ENCODE measurements around the gene EVX2. TPM values are rescaled to one million over a fixed set of nuclear protein-coding genes. Genes with fewer than 3 reads are reported as not detected.

The EVX2 gene
- total and polyA plus RNA-seq, 10 donors: not detected

- DNase-seq: no peak
- Histone ChIP-seq H3K4me3 (peak overlapping the region in 1 of 8 donors; percentile 31), H3K27ac (no peak overlapping the region), H3K27me3 (replicated peaks in 1 of 7) (peaks cover 33 to 100% (median 100%) of the 10 kb centered on the region in 7 donors), H3K36me3 (peaks cover 0 to 3% (median 0%) of the 10 kb centered on the region in 6 donors), H3K4me1 (peaks cover 0 to 64% (median 35%) of the 10 kb centered on the region in 6 donors), H3K9me3 (peaks cover 0 to 55% (median 4%) of the 10 kb centered on the region in 8 donors)
- TF ChIP-seq CTCF (IDR thresholded peaks at IDR 0.05 in 8 of 11, conservative IDR thresholded peaks at IDR 0.05 in 3 of 11) (no peak), POLR2AphosphoS5 (IDR thresholded peaks at IDR 0.05) (no peak), POLR2A (IDR thresholded peaks at IDR 0.05) (no peak)
- intact Hi-C loops (cut with DNase I; ENCODE audit: low total_unique reads): no loop called here
- 4 to 9% (median 8%) methylated on average over 10 of the region's 10 CpGs for WGBS, 5 donors
Measured at GRCh38 chr2:176082525-176082823, 1.3 kb downstream of the EVX2 start.

GRCh38 chr2:176081837-176082524 lies 1.8 kb downstream of the EVX2 start:
- Histone ChIP-seq H3K36me3 (peaks cover 0 to 3% (median 0%) of the 10 kb centered on the region in 6 donors), H3K9me3 (peaks cover 0 to 55% (median 4%) of the 10 kb centered on the region in 8 donors), H3K4me1 (peaks cover 0 to 64% (median 35%) of the 10 kb centered on the region in 6 donors), H3K27ac (no peak overlapping the region), H3K27me3 (replicated peaks in 1 of 7) (peaks cover 33 to 100% (median 99%) of the 10 kb centered on the region in 7 donors), H3K4me3 (peak overlapping the region in 1 of 8 donors; percentile 31)
- WGBS, 5 donors: 5 to 16% (median 9%) methylated on average over 23 to 62 of the region's 62 CpGs
- peak in 1 of 3 donors; percentile 36 for TF ChIP-seq POLR2AphosphoS5 (IDR thresholded peaks at IDR 0.05)
- no peak for TF ChIP-seq CTCF (IDR thresholded peaks at IDR 0.05 in 8 of 11, conservative IDR thresholded peaks at IDR 0.05 in 3 of 11)
- intact Hi-C loops (cut with DNase I; ENCODE audit: low total_unique reads): no loop called here
- DNase-seq: no peak

- Histone ChIP-seq H3K4me3 (no peak overlapping the region), H3K27me3 (replicated peaks in 1 of 7) (peaks cover 33 to 100% (median 99%) of the 10 kb centered on the region in 7 donors), H3K27ac (no peak overlapping the region), H3K9me3 (peaks cover 0 to 55% (median 4%) of the 10 kb centered on the region in 8 donors), H3K4me1 (peaks cover 0 to 64% (median 35%) of the 10 kb centered on the region in 6 donors), H3K36me3 (peaks cover 0 to 3% (median 0%) of the 10 kb centered on the region in 6 donors)
- DNase-seq: no peak
- intact Hi-C loops (cut with DNase I; ENCODE audit: low total_unique reads): no loop called here
- TF ChIP-seq POLR2A (IDR thresholded peaks at IDR 0.05): no peak
- no peak for TF ChIP-seq CTCF (IDR thresholded peaks at IDR 0.05 in 8 of 11, conservative IDR thresholded peaks at IDR 0.05 in 3 of 11)
- TF ChIP-seq POLR2AphosphoS5 (IDR thresholded peaks at IDR 0.05): no peak
- WGBS, 5 donors: 7 to 17% (median 8%) methylated on average over 17 of the region's 17 CpGs
Measured at GRCh38 chr2:176081376-176081836, 2.4 kb downstream of the EVX2 start.
